SU-DHL-6 (cell line): ENCODE data around the gene TFEB.

Experiments
- H2AFZ ChIP-seq: fragments of 200-600 bp; sonication (generic); 2 replicates; pipeline ENCODE4 v1.6.1; 2014; ENCODE audit warnings: low read depth, mild to moderate bottlenecking, moderate library complexity, mixed read lengths, antibody characterized with exemption, low read length; ENCODE audit not compliant: severe bottlenecking
- H3F3A ChIP-seq: fragments of 200-600 bp; shearing (Covaris generic); 2 replicates; pipeline ENCODE4 v1.6.0; 2016; ENCODE audit warnings: antibody characterized with exemption, mild to moderate bottlenecking; ENCODE audit not compliant: insufficient read depth
- H3K27ac ChIP-seq: fragments of 200-600 bp; sonication (generic); 2 replicates; pipeline ENCODE4 v1.5.1; 2016; ENCODE audit warnings: low read depth, mild to moderate bottlenecking, low read length, moderate library complexity, mixed read lengths
- H3K27me3 ChIP-seq: fragments of 200-600 bp; sonication (generic), shearing (Covaris generic); 2 replicates; pipeline ENCODE4 v1.6.0; 2014; ENCODE audit warnings: mild to moderate bottlenecking, low read length
- H3K36me3 ChIP-seq: fragments of 200-600 bp; sonication (generic); 2 replicates; pipeline ENCODE4 v1.6.1; 2014; ENCODE audit warnings: mild to moderate bottlenecking, low read length, mixed read lengths
- H3K4me2 ChIP-seq: fragments of 300-600, 200-600 bp; shearing (Covaris generic), sonication (generic); 2 replicates; pipeline ENCODE4 v1.6.0; 2014; ENCODE audit warnings: low read length, low read depth, mild to moderate bottlenecking; ENCODE audit not compliant: poor library complexity, severe bottlenecking
- H3K4me3 ChIP-seq: fragments of 200-600 bp; sonication (generic); 2 replicates; pipeline ENCODE4 v1.5.1; 2014; ENCODE audit warnings: antibody characterized with exemption, low read length, mild to moderate bottlenecking, mixed read lengths; ENCODE audit not compliant: insufficient read depth, poor library complexity, severe bottlenecking
- H3K79me2 ChIP-seq: fragments of 200-600 bp; sonication (generic); 2 replicates; pipeline ENCODE4 v1.6.1; 2014; ENCODE audit warnings: mild to moderate bottlenecking, low read length, moderate library complexity; ENCODE audit not compliant: insufficient read depth
- H3K9ac ChIP-seq: fragments of 200-600 bp; sonication (generic); 2 replicates; pipeline ENCODE4 v1.7.0; 2014; ENCODE audit warnings: mild to moderate bottlenecking, low read length
- H3K9me2 ChIP-seq: fragments of 200-600 bp; sonication (generic); replicated peaks from 2 replicates; pipeline ENCODE4 v1.6.1; 2014; ENCODE audit warnings: low read length; ENCODE audit not compliant: insufficient read depth
- H3K9me3 ChIP-seq: fragments of 200-600 bp; sonication (generic); 2 replicates; pipeline ENCODE4 v1.6.1; 2014; ENCODE audit warnings: low read length, mixed read lengths; ENCODE audit not compliant: insufficient read depth
- H4K20me1 ChIP-seq: fragments of 200-600 bp; sonication (generic); 2 replicates; pipeline ENCODE4 v1.6.1; 2014; ENCODE audit warnings: low read depth, mild to moderate bottlenecking, antibody characterized with exemption, low read length, moderate library complexity, mixed read lengths
- EZH2phosphoT487 ChIP-seq: fragments of 200-600 bp; sonication (generic), shearing (Covaris generic); conservative IDR thresholded peaks from 2 replicates; pipeline ENCODE4 v1.6.1; 2018; ENCODE audit warnings: mild to moderate bottlenecking, antibody characterized with exemption, low read length, moderate library complexity, mixed read lengths
- TF ChIP-seq, protein P1 (sequence below): fragments of 200-600 bp; sonication (generic); IDR thresholded peaks from one replicate; pipeline ENCODE4 v1.5.1; 2017; ENCODE audit warnings: antibody characterized with exemption, mild to moderate bottlenecking, low read length, moderate library complexity; ENCODE audit not compliant: insufficient read depth, poor library complexity, severe bottlenecking

TFEB gene

DNA sequence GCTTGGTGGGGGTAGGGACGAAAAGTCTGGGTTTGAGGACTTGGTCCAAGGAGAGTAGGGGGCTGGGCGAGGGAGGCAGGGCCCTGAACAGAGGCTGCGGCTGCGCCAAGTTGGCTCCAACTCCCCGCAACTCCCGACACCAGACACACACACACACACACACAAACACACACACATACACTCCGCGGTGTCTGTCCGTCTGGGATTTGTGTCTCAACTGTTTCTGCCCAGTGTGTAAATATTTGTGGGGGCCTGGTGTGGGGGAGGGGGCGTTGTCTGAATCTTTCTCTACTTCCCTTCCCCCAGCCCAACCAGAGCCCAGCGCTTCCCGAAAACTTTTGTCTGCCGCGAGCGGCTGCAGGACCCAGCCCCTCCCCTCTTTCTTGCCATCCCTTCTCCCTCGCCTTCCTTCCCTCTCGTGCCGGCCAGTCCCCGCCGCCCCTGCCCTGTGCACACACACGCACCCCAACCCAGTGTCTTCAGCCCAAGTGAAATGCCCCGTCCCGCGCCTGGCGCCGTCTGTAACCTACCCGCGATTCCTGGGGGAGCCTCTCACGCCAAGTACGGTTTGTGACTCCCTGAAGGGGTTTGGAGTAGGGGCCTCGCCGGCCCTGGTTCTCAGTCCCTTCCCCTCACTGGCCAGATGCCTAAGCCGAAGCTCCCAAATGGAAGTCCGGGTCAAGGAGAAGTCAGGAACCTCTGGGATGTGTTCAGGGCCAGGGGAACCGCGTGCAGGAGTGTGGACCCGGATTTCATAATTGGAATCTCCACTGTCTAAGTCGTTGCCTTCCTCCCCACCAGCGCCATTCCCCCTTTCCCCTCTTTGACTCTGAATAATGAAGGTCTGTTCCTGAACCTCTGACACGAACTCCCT is 96.2 kb downstream of the TFEB start:
- no peaks in the 10 kb centered on the region for H3K79me2 ChIP-seq
- no peak overlapping the region for H3K9ac ChIP-seq
- H4K20me1 ChIP-seq, result no peaks in the 10 kb centered on the region
- no peaks in the 10 kb centered on the region for H3F3A ChIP-seq
- no peak overlapping the region for H2AFZ ChIP-seq
- H3K36me3 ChIP-seq, result no peaks in the 10 kb centered on the region
- no peaks in the 10 kb centered on the region for H3K27me3 ChIP-seq
- no peaks in the 10 kb centered on the region for H3K9me2 ChIP-seq
- no peak overlapping the region for H3K27ac ChIP-seq
- no peaks in the 10 kb centered on the region for H3K9me3 ChIP-seq
- no peak overlapping the region for H3K4me2 ChIP-seq
- H3K4me3 ChIP-seq, result no peak overlapping the region
- no peak for TF ChIP-seq EZH2phosphoT487
- TF ChIP-seq, protein P1, sequence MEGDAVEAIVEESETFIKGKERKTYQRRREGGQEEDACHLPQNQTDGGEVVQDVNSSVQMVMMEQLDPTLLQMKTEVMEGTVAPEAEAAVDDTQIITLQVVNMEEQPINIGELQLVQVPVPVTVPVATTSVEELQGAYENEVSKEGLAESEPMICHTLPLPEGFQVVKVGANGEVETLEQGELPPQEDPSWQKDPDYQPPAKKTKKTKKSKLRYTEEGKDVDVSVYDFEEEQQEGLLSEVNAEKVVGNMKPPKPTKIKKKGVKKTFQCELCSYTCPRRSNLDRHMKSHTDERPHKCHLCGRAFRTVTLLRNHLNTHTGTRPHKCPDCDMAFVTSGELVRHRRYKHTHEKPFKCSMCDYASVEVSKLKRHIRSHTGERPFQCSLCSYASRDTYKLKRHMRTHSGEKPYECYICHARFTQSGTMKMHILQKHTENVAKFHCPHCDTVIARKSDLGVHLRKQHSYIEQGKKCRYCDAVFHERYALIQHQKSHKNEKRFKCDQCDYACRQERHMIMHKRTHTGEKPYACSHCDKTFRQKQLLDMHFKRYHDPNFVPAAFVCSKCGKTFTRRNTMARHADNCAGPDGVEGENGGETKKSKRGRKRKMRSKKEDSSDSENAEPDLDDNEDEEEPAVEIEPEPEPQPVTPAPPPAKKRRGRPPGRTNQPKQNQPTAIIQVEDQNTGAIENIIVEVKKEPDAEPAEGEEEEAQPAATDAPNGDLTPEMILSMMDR, result no peak

DNA sequence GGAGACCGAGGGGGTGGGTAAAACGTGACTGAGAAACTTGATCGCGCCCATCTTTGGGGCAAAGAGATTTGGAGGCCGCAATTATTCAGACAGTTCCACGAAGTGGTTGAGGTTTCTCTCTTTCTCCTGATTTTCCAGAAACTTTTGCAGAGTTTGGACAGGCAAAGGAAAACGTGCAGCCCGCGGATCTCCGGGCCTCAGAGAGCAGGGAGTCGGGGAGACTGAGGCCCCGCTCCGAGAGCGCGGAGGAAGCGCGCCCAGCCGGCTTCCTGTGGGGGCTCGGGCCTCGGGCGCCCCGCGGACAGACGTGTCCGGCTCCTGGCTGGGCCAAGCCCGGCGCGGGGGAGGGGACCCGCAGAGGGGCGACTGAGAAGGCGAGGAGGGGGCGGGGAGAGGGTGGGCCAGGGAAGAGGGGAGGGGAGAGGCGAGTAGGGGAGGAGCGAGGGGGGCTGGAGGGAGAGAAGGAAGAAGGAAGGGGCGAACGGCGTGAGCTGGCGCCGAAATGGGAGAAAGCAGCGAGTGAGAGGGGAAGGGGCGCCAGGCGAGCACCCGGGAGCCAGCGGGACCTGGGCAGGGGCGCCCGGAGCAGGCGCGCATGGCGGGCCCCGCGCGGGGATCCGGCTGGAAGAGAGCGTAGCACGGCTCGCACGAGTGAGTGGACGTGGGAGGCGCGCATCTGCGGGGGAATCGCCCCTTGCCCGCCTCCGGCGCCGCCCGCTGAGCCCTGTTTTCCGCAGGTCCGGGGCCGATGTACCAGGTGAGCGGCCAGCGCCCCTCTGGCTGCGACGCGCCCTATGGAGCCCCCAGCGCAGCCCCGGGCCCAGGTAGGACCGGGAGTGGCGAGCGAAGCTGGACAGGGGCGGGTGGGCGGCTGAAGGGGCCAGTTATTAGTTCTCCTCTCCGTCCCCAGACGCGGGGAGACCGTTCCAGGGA is 97.1 kb downstream of the TFEB start, which contains the start of gene MDFI:
TSS of gene MDFI (plus strand) at position 467 of the 933 bp plus-strand sequence. CDS start at position 749, 282 bp downstream.
- Histone ChIP-seq H4K20me1 (no peaks in the 10 kb centered on the region), H3K9ac (no peak within 1 kb of the TSS), H3K36me3 (no peaks in the 10 kb centered on the region), H3F3A (no peaks in the 10 kb centered on the region), H3K9me2 (no peaks in the 10 kb centered on the region), H3K9me3 (no peaks in the 10 kb centered on the region), H3K27me3 (0 out of 2 replicates have a peak, but pooled peaks cover 3% of the 10 kb centered on the region), H2AFZ (no peak within 1 kb of the TSS), H3K4me2 (no peak within 1 kb of the TSS), H3K79me2 (no peaks in the 10 kb centered on the region), H3K4me3 (no peak within 1 kb of the TSS), H3K27ac (no peak within 1 kb of the TSS)
- TF ChIP-seq, protein P1, result no peak
- TF ChIP-seq EZH2phosphoT487, result no peak

DNA sequence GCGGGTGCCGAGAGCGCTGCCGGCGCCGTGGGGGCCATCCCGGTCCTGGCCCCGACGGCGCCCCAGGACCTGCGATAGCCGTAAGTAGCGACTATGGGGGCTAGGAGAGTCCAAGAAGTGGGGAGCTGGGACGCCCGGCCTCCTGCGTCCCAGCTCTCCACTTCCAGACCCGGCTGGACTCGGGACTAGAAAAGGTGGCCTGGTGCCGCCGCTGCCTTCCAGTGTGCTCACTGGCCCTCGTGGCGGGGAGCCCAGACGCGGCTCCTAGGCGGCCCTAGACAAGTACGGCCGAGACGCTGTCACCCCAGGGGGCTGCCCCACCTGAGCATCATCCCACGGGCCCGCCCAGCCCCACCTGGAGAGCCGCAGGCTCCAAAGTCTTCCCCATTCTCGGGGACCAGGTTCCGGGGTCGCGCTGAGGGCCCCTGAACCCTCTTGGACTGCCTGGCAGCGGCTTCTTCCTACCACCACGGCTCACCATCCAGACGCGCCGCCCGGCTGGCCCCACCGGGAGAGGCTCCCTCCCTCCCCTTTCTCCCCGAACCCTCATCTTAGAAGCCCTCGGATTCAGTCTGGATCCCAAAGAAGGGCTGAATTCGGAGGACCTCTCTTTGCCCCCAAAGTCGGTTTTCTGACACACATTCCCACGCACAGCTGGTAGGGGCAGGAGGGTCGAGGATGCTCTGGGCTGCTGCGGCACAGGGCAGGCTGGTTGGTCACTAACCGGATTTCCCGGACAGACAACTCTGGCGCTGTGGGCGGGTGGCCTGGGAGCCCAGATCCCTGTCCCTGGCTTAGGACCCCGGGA is 98.0 kb downstream of the TFEB start:
- Histone ChIP-seq H3K9ac (no peak overlapping the region), H3K36me3 (no peaks in the 10 kb centered on the region), H3K4me3 (no peak overlapping the region), H4K20me1 (no peaks in the 10 kb centered on the region), H3K4me2 (no peak overlapping the region), H3K9me3 (no peaks in the 10 kb centered on the region), H3K27ac (no peak overlapping the region), H3F3A (no peaks in the 10 kb centered on the region), H3K79me2 (no peaks in the 10 kb centered on the region), H3K9me2 (no peaks in the 10 kb centered on the region), H2AFZ (no peak overlapping the region), H3K27me3 (0 out of 2 replicates have a peak, but pooled peaks cover 3% of the 10 kb centered on the region)
- TF ChIP-seq, protein P1, result no peak
- TF ChIP-seq EZH2phosphoT487, result no peak
